ENCODE measurements around the gene SLC6A17.

GRCh38 chr1:110189181-110189580 is 38.9 kb downstream of the SLC6A17 start:
- TF ChIP-seq POLR2A (IDR thresholded peaks at IDR 0.05), result no peak
- no peak for TF ChIP-seq CTCF (IDR thresholded peaks at IDR 0.05)
